BLaER1 treated with 17β-estradiol and CSF1 and Interleukin-3, amounts not matched to agents 10 nM and 100 nM (cell line): ENCODE data around the gene SNF8.

Source experiments
- H3K27ac ChIP-seq, 11 experiments: shearing (Covaris generic); formaldehyde crosslinking; 2 replicates each; pipeline ENCODE4 v1.8.1; 2022
- H3K27me3 ChIP-seq, 11 experiments: shearing (Covaris generic); formaldehyde crosslinking; 2 replicates each; pipeline ENCODE4 v1.8.1; 2022
- H3K36me3 ChIP-seq, 11 experiments: shearing (Covaris generic); formaldehyde crosslinking; 2 replicates each; pipeline ENCODE4 v1.8.1; 2022
- H3K4me1 ChIP-seq, 10 experiments: shearing (Covaris generic); formaldehyde crosslinking; 2 replicates each; pipeline ENCODE4 v1.8.1; 2022
- H3K4me2 ChIP-seq, 11 experiments: shearing (Covaris generic); formaldehyde crosslinking; 2 replicates each; pipeline ENCODE4 v1.8.1; 2022
- H3K4me3 ChIP-seq, 10 experiments: shearing (Covaris generic); formaldehyde crosslinking; 2 replicates each; pipeline ENCODE4 v1.8.1; 2022
- H3K9ac ChIP-seq, 11 experiments: shearing (Covaris generic); formaldehyde crosslinking; 2 replicates each; pipeline ENCODE4 v1.8.1; 2022
- H3K9me3 ChIP-seq, 11 experiments: shearing (Covaris generic); formaldehyde crosslinking; replicated peaks in 1 of 11; 2 replicates each; pipeline ENCODE4 v1.8.1; 2022
- H4K20me1 ChIP-seq, 11 experiments: shearing (Covaris generic); formaldehyde crosslinking; 2 replicates each; pipeline ENCODE4 v1.8.1; 2022
- Cebpa-rat ChIP-seq, 11 experiments: shearing (Covaris generic); IDR thresholded peaks; 2 replicates each; pipeline ENCODE4 v1.8.1; 2022

Gene SNF8

GRCh38 chr17:48890086-48890485, 54.6 kb downstream of the SNF8 start:
- H3K9ac ChIP-seq, result no peak overlapping the region
- H3K4me2 ChIP-seq, result no peak overlapping the region
- H3K27me3 ChIP-seq, result no peaks in the 10 kb centered on the region
- H3K27ac ChIP-seq, result no peak overlapping the region
- H3K4me1 ChIP-seq, result peaks cover 26 to 33% (median 28%) of the 10 kb centered on the region in 10 experiments
- no peaks in the 10 kb centered on the region for H3K9me3 ChIP-seq
- no peaks in the 10 kb centered on the region for H4K20me1 ChIP-seq
- H3K4me3 ChIP-seq, result no peak overlapping the region
- peaks cover 2 to 14% (median 10%) of the 10 kb centered on the region in 11 experiments; a peak in 21 of 22 replicates for H3K36me3 ChIP-seq
- no peak for TF ChIP-seq Cebpa-rat (IDR thresholded peaks at IDR 0.05)

- no peak overlapping the region for H3K9ac ChIP-seq
- no peaks in the 10 kb centered on the region for H3K27me3 ChIP-seq
Observed at GRCh38 chr17:48883171-48883570, 61.5 kb downstream of the SNF8 start.

GRCh38 chr17:48882272-48882671, 62.4 kb downstream of the SNF8 start:
- Histone ChIP-seq H3K9me3 (no peaks in the 10 kb centered on the region), H3K27ac (no peak overlapping the region), H3K4me3 (no peak overlapping the region), H3K4me2 (no peak overlapping the region), H4K20me1 (no peaks in the 10 kb centered on the region), H3K9ac (no peak overlapping the region), H3K4me1 (peaks cover under 1 to 14% (median 13%) of the 10 kb centered on the region in 10 experiments; a peak in 18 of 20 replicates), H3K36me3 (no peaks in the 10 kb centered on the region), H3K27me3 (no peaks in the 10 kb centered on the region)
- no peak for TF ChIP-seq Cebpa-rat (IDR thresholded peaks at IDR 0.05)

More at GRCh38 chr17:48883171-48883570, 61.5 kb downstream of the SNF8 start:
- Histone ChIP-seq H4K20me1 (no peaks in the 10 kb centered on the region), H3K27ac (no peak overlapping the region), H3K4me1 (peaks cover 0 to 5% (median 4%) of the 10 kb centered on the region in 10 experiments; a peak in 13 of 20 replicates), H3K9me3 (no peaks in the 10 kb centered on the region), H3K4me2 (no peak overlapping the region), H3K4me3 (no peak overlapping the region), H3K36me3 (no peaks in the 10 kb centered on the region)
- TF ChIP-seq Cebpa-rat (IDR thresholded peaks at IDR 0.05), result no peak
